Vagina (tissue), 2 donors: ENCODE data around the gene IL13.

Experiments used
- CTCF ChIP-seq, 3 experiments: fragments of 450-650 bp in 2 of 3; fragments of 200-600 bp in 1 of 3; sonication (generic) in 1 of 3; IDR thresholded peaks; one replicate each; pipeline ENCODE4 v1.5.1; 2017 to 2019; ENCODE audit warnings: antibody characterized with exemption in 3 of 3, mild to moderate bottlenecking in 2 of 3, moderate library complexity in 2 of 3
- POLR2A ChIP-seq, 2 donors: fragments of 450-650 bp; IDR thresholded peaks; one replicate each; pipeline ENCODE4 v1.6.1; 2017; ENCODE audit warnings: antibody characterized with exemption in 2 of 2, mild to moderate bottlenecking in 2 of 2, moderate library complexity in 2 of 2
- POLR2AphosphoS5 ChIP-seq, 2 donors: sonication (generic); formaldehyde crosslinking; IDR thresholded peaks; one replicate each; pipeline ENCODE4 v1.9.0; 2017; ENCODE audit warnings: antibody characterized with exemption in 2 of 2, mild to moderate bottlenecking in 2 of 2, low read depth in 1 of 2; ENCODE audit not compliant: insufficient read depth in 1 of 2

- TF ChIP-seq CTCF (IDR thresholded peaks at IDR 0.05) (no peak), POLR2AphosphoS5 (IDR thresholded peaks at IDR 0.05; ENCODE audit: insufficient read depth in 1 of 2, low read depth in 1 of 2) (no peak), POLR2A (IDR thresholded peaks at IDR 0.05) (no peak)
These were observed 4.0 kb downstream of the IL13 start for GRCh38 chr5:132662004-132662401.
